Measurements from ENCODE around the gene IKZF4. TPM values are rescaled to one million over a fixed set of nuclear protein-coding genes. Genes with fewer than 3 reads are reported as not detected.

Gene IKZF4
- total and polyA plus RNA-seq, 2 of the 8 experiments (the other 6 are each of a cell fraction or from before 2014, with no cell fraction given): 8.0 to 13.3 TPM

GRCh38 chr12:56040963-56041551, 20.2 kb downstream of the IKZF4 start:
- ChIA-PET POLR2A (ENCODE audit: partially characterized antibody) (interaction anchor here (0.5 to 5.2 kb wide), 18 partner anchors 10 to 323 kb away, joined by 3 to 46 read pairs (median 4); partner anchors contain the start of genes IKZF4, PA2G4, RPL41 and SUOX), CTCF (ENCODE audit: partially characterized antibody) (interaction anchor here (0.5 to 5.1 kb wide), 17 partner anchors 9 to 422 kb away, joined by 3 to 54 read pairs (median 4); partner anchors contain the start of genes DNAJC14, IKZF4 and SUOX)
- Histone ChIP-seq H2BK120ac (replicated peaks; ENCODE audit: low read depth, low read length) (no peak overlapping the region), H2BK15ac (ENCODE audit: low read length) (no peak overlapping the region), H3K4me3 (ENCODE audit: extremely low read depth in 1 of 4, insufficient read depth in 2 of 4, low read depth in 3 of 4, low read length in 4 of 4) (peak overlapping the region; percentile 20 to 56 (median 24); a peak in 6 of 8 replicates), H3K23ac (ENCODE audit: insufficient read length) (no peak overlapping the region), H4K91ac (replicated peaks; ENCODE audit: insufficient read length, low read length) (no peak overlapping the region), H2BK20ac (ENCODE audit: low read length) (no peak overlapping the region), H2AK5ac (ENCODE audit: low read depth, low read length) (no peak overlapping the region), H4K8ac (ENCODE audit: extremely low read depth, insufficient read depth, low read length) (no peak overlapping the region), H4K20me1 (replicated peaks in 1 of 2; ENCODE audit: control insufficient read depth in 1 of 2, insufficient read depth in 2 of 2, low read length in 2 of 2) (peaks cover 0 to 4% of the 10 kb centered on the region in 2 experiments), H2AFZ (ENCODE audit: low read length) (no peak overlapping the region), H3K9ac (replicated peaks in 1 of 4; ENCODE audit: extremely low read depth in 1 of 4, low read depth in 3 of 4, low read length in 3 of 4) (peak overlapping the region in 3 of 4 experiments; percentile 17 to 64 (median 29); a peak in 2 of 7 replicates), H3K27ac (ENCODE audit: low read depth, low read length) (peak overlapping the region; percentile 71; the same call in 1 of the 2 replicates), H3K79me1 (ENCODE audit: low read depth, low read length) (peaks cover 3% of the 10 kb centered on the region; the same call in 1 of the 2 replicates), H3K27me3 (replicated peaks in 1 of 4; ENCODE audit: control insufficient read depth in 3 of 4, extremely low read depth in 1 of 4, insufficient read depth in 3 of 4, low read length in 3 of 4) (no peaks in the 10 kb centered on the region), H2BK12ac (ENCODE audit: low read depth, low read length) (no peak overlapping the region), H4K5ac (ENCODE audit: insufficient read length, low read depth, low read length) (peak overlapping the region; percentile 69), H3K18ac (ENCODE audit: extremely low read depth, low read length) (no peak overlapping the region), H3K4me1 (replicated peaks in 1 of 4; ENCODE audit: control insufficient read depth in 3 of 4, insufficient read depth in 4 of 4, low read length in 3 of 4) (peaks cover 0 to 10% (median 4%) of the 10 kb centered on the region in 4 experiments; a peak in 5 of 7 replicates), H3K79me2 (ENCODE audit: control insufficient read depth in 1 of 2, insufficient read depth in 2 of 2, low read length in 2 of 2) (peaks cover 6 to 19% of the 10 kb centered on the region in 2 experiments), H2BK5ac (ENCODE audit: low read depth, low read length) (no peak overlapping the region; the same call in 1 of the 2 replicates), H3K9me3 (ENCODE audit: insufficient read depth in 2 of 2, low read depth in 1 of 2, low read length in 1 of 2) (no peaks in the 10 kb centered on the region), H3K14ac (ENCODE audit: insufficient read length) (no peak overlapping the region), H3K4me2 (ENCODE audit: insufficient read depth in 1 of 2, low read depth in 2 of 2, low read length in 2 of 2) (peak overlapping the region; percentile 71 to 91), H3K4ac (replicated peaks; ENCODE audit: insufficient read length, low read depth, low read length) (no peak overlapping the region), H3K23me2 (ENCODE audit: low read depth, low read length) (peaks cover 4% of the 10 kb centered on the region), H3K36me3 (ENCODE audit: control insufficient read depth in 2 of 4, insufficient read depth in 4 of 4, low read length in 3 of 4) (peaks cover 13 to 36% (median 21%) of the 10 kb centered on the region in 4 experiments), H3K56ac (replicated peaks; ENCODE audit: insufficient read length, low read depth, low read length) (peak overlapping the region; percentile 20)
- WGBS, 2 experiments (ENCODE audit: extremely low coverage in 1 of 2, insufficient coverage in 1 of 2, insufficient read length in 1 of 2, insufficient replicate concordance in 2 of 2, low coverage in 1 of 2, low lambda C conversion rate in 2 of 2, missing lambda C conversion rate in 1 of 2): 39% methylated on average over 14 of the region's 14 CpGs; no CpG with 5 or more reads in 1 of the 2 experiments
- TF ChIP-seq EGR1 (IDR thresholded peaks at IDR 0.05; ENCODE audit: borderline replicate concordance, low read depth, low read length): no peak
- no peak for TF ChIP-seq RXRA (IDR thresholded peaks at IDR 0.05; ENCODE audit: insufficient read depth, low read depth, low read length)
- peak; percentile 61 for TF ChIP-seq TAF7 (optimal IDR thresholded peaks at IDR 0.05; ENCODE audit: borderline replicate concordance, low read depth, low read length)
- TF ChIP-seq ASH2L (IDR thresholded peaks at IDR 0.05; ENCODE audit: low read length): peak; percentile 67
- no peak for FAIRE-seq
- peak in 1 of 2 experiments; percentile 59 for DNase-seq (ENCODE audit: low read depth in 1 of 2, low spot score in 2 of 2)

All from H1 (cell line).